AG09309 (cell line): ENCODE measurements around the gene ZAR1L.

Experiments
- DNase-seq: peaks from one replicate; pipeline ENCODE4 v3.0.0-alpha.2; 2010; ENCODE audit warnings: low read depth
- H3K4me3 ChIP-seq: 2 replicates; pipeline ENCODE4 v1.5.1; 2011; ENCODE audit warnings: mild to moderate bottlenecking, low read depth, low read length, moderate library complexity; ENCODE audit not compliant: control insufficient read depth
- CTCF ChIP-seq: IDR thresholded peaks from 2 replicates; pipeline ENCODE4 v1.5.1; 2011; ENCODE audit warnings: mild to moderate bottlenecking, low read depth, low read length, inconsistent platforms; ENCODE audit not compliant: insufficient read depth, control insufficient read depth; ENCODE audit errors: missing control alignments

ZAR1L gene

GRCh38 chr13:32300920-32301319, 14.2 kb downstream of the ZAR1L start:
- TF ChIP-seq CTCF = no peak
- no peak overlapping the region for H3K4me3 ChIP-seq
- DNase-seq = no peak

- H3K4me3 ChIP-seq = no peak overlapping the region
- no peak for DNase-seq
- no peak for TF ChIP-seq CTCF
These were observed 14.8 kb downstream of the ZAR1L start for GRCh38 chr13:32300406-32300805.

- TF ChIP-seq CTCF = no peak
- H3K4me3 ChIP-seq = no peak overlapping the region
- DNase-seq = no peak
These were observed 15.3 kb downstream of the ZAR1L start for GRCh38 chr13:32299893-32300292.

GRCh38 chr13:32298695-32299094, 16.5 kb downstream of the ZAR1L start:
- no peak overlapping the region for H3K4me3 ChIP-seq
- no peak for DNase-seq
- TF ChIP-seq CTCF = no peak

- no peak for TF ChIP-seq CTCF
- no peak overlapping the region for H3K4me3 ChIP-seq
- DNase-seq = no peak
These were observed 18.0 kb downstream of the ZAR1L start for GRCh38 chr13:32297206-32297605.

GRCh38 chr13:32285633-32285965, 29.6 kb downstream of the ZAR1L start:
- TF ChIP-seq CTCF = no peak
- H3K4me3 ChIP-seq = no peak overlapping the region
- DNase-seq = no peak
